HG03045 (cell line): ENCODE results near the gene TAPT1.

Source experiments
- ATAC-seq: cut with Tn5 transposase; IDR thresholded peaks from one replicate; pipeline ENCODE4 v1.9.1; 2021; ENCODE audit warnings: mild to moderate bottlenecking, moderate library complexity; ENCODE audit not compliant: unreplicated experiment

The TAPT1 gene

GRCh38 chr4:16250661-16251365, 24.5 kb upstream of the TAPT1 start:
- no peak for ATAC-seq

- no peak for ATAC-seq
These were observed 22.3 kb upstream of the TAPT1 start for GRCh38 chr4:16248605-16249004.

- ATAC-seq = no peak
These were observed 19.0 kb upstream of the TAPT1 start for GRCh38 chr4:16245241-16245640.

- no peak for ATAC-seq
These were observed 17.0 kb upstream of the TAPT1 start for GRCh38 chr4:16243285-16243684.

GRCh38 chr4:16240300-16240699, 14.0 kb upstream of the TAPT1 start:
- no peak for ATAC-seq

- ATAC-seq = no peak
These were observed 12.8 kb upstream of the TAPT1 start for GRCh38 chr4:16239086-16239485.

GRCh38 chr4:16238327-16238726, 12.1 kb upstream of the TAPT1 start:
- ATAC-seq = no peak

- no peak for ATAC-seq
These were observed 11.4 kb upstream of the TAPT1 start for GRCh38 chr4:16237715-16238114.

- ATAC-seq = no peak
These were observed 10.2 kb upstream of the TAPT1 start for GRCh38 chr4:16236402-16237023.

- ATAC-seq = no peak
These were observed 8.9 kb upstream of the TAPT1 start for GRCh38 chr4:16235209-16235608.

- no peak for ATAC-seq
These were observed 7.4 kb upstream of the TAPT1 start for GRCh38 chr4:16233569-16234177.

GRCh38 chr4:16231570-16232245, 5.4 kb upstream of the TAPT1 start:
- ATAC-seq = no peak

GRCh38 chr4:16230308-16230707, 4.0 kb upstream of the TAPT1 start:
- ATAC-seq = no peak

GRCh38 chr4:16229604-16230003, 3.3 kb upstream of the TAPT1 start:
- no peak for ATAC-seq

GRCh38 chr4:16227462-16227868, 1.2 kb upstream of the TAPT1 start:
- no peak for ATAC-seq

GRCh38 chr4:16226816-16227461, 668 bp upstream of the TAPT1 start:
- ATAC-seq = peak; percentile 47

- ATAC-seq = no peak
These were observed 956 bp downstream of the TAPT1 start for GRCh38 chr4:16225167-16225862.

- no peak for ATAC-seq
These were observed 1.8 kb downstream of the TAPT1 start for GRCh38 chr4:16224264-16225166.

- ATAC-seq = no peak
These were observed 3.2 kb downstream of the TAPT1 start for GRCh38 chr4:16222957-16223527.
